Stimulated activated CD4-positive, alpha-beta T cell treated with anti-CD3 and anti-CD28 coated beads, Interleukin-12 subunit alpha, Interleukin-12 subunit beta, amount 100 ng/mL, for 24 hours (primary cell): ENCODE measurements around the gene PTPRN2.

Experiments used
- DNase-seq, 2 experiments: peaks; one replicate each; pipeline ENCODE4 v3.0.0-alpha.2; 2020; ENCODE audit warnings: low read depth in 2 of 2

PTPRN2 gene

DNA sequence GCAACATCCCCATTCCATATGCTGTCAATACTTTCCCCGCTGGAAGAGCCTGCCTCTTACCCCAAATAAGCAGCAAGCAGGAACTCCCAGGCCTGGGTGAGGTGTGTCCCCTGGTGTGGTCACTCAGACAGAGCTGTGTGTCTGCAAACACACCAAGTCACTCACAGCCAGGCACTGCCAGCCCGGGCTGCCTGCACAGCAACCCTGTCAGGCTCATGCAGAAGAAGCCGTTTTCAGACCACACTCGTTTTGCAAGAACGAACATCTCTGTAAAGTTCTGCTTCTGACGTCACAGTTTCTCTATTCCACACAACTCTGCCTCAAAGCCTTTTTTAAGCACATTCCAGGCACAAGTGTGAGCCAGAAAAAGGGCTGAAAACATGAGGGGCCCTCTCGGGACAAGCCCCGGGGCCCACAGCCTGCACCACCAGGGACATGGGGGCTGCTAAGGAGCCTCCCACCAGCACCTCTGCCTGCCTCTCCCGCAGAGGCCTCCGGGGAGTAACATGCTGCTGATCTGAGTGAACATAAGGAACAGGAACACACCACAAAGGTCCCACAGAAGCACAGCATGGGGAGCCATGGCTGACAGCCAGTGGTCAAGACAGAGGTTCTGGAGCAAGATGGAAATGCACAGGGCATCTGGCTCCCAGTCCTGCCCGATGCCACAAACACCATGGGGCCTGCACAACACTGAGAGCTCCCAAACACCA is 11.4 kb downstream of the PTPRN2 start:
- DNase-seq = no peak

GRCh38 chr7:158574308-158575036 is 13.2 kb downstream of the PTPRN2 start:
- no peak for DNase-seq

- DNase-seq = no peak
These were observed 14.3 kb downstream of the PTPRN2 start for GRCh38 chr7:158573310-158573709.

GRCh38 chr7:158572000-158572828 is 15.4 kb downstream of the PTPRN2 start:
- DNase-seq = no peak

- DNase-seq = no peak
These were observed 17.0 kb downstream of the PTPRN2 start for GRCh38 chr7:158570449-158571170.

GRCh38 chr7:158569858-158570323 is 17.7 kb downstream of the PTPRN2 start:
- no peak for DNase-seq

GRCh38 chr7:158568974-158569857 is 18.4 kb downstream of the PTPRN2 start:
- no peak for DNase-seq

DNA sequence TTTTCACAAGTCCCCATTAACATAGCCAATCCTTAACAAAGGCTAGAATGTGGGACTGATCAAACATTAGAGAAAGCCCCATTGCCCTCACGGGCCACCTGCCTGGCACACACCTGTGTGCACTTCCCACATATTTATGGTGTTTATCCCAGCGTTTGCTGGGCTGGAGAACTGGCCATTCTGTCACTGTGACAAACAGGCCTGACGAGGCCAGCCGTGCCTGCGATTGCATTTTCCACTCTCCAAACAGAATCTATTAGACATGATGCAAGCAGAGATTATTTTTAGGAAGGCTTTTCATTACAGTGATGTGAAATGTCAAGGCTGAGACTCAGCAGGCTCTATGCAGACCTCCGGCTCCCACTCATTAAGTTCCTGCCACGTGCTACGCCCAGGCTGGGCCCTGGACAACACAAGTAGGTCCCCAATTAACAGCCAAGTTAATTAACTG is 20.4 kb downstream of the PTPRN2 start:
- DNase-seq = no peak

- no peak for DNase-seq
These were observed 23.0 kb downstream of the PTPRN2 start for GRCh38 chr7:158564663-158565035.

GRCh38 chr7:158563911-158564662 is 23.5 kb downstream of the PTPRN2 start:
- DNase-seq = no peak

DNA sequence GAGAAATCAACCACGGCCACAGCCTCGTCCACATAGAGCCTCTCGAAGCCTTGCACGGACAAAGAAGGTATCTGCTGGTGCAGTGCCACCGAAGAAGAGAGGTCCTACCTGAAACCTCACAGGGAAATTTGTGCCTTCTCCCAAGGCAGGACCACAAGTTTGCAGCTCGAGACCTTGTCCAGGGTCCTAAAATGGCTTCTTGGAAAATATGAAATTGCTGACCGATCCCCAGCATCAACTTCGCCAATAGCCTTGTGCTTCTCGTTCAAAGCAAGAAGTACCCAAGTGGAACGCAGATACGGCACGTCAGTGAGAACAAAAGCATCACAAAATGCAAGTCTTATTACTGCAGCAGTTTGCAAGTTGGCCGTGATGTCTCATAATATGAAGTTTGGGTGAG is 24.6 kb downstream of the PTPRN2 start:
- DNase-seq = no peak

- no peak for DNase-seq
These were observed 25.1 kb downstream of the PTPRN2 start for GRCh38 chr7:158562517-158562916.

GRCh38 chr7:158561659-158562058 is 26.0 kb downstream of the PTPRN2 start:
- DNase-seq = no peak

DNA sequence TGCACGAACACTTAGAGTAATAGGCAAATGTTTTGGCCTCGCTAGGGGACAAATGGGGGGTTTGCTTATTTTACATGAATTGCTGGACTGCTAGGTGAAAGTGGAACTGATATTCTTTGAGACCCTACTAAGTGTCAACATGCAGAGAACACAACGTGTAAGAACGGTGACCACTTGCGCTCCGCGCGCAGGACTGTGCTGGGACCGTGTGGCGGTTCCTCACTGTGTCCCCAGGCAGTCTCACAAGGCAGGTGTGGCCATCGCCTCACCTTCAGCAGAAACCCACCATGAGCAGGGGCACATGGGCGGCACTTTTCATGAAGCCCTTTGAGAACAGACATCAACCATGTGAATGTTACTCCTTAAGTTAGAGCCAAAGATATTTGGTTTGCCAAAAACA is 27.2 kb downstream of the PTPRN2 start:
- DNase-seq = no peak

DNA sequence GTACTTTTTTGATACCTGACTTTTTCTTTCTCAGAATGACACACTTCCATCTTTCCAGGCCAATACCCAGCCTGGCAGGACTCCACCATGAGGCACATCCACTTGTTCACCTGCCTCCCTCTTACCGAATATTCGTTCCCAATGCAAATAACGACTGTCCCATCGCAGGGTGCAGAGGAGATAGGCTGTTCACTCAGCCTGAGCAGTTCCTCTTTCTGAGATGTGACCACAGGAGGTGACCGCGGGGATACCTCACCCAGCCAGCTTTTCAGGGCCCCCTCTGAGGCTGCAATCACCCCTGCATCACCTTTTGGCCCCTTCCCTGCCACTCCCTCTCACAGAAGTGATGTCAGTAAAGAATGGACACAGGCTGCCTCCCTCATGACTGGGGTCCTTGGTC is 28.3 kb downstream of the PTPRN2 start:
- DNase-seq = no peak

GRCh38 chr7:158558816-158559215 is 28.8 kb downstream of the PTPRN2 start:
- DNase-seq = no peak

GRCh38 chr7:158557441-158557755 is 30.2 kb downstream of the PTPRN2 start:
- no peak for DNase-seq

GRCh38 chr7:158556721-158557440 is 30.7 kb downstream of the PTPRN2 start:
- DNase-seq = no peak

DNA sequence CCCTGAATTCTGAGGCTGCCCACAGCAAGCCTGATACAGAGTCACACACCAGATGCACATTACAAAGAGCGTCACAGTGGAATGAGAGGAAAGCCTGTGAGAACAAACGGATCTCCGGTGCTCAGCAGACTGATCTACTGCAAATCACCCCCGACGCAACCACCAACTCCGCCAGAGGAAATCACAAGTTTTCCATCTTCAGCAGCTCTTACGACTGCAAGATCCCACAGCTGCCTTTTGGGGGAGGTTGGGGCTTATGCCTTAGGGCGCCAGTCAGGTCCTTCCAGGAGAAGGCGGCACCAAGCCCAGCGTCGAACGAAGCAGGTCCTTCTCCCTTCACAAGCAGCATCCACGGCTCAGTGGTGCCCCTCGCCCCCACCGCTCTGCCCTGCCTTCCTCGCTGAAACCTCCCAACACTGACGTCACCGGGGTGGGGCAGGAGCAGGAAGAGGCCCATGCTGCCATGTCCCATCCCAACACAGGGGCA is 32.5 kb downstream of the PTPRN2 start:
- no peak for DNase-seq
